NB4 (cell line): Measurements from ENCODE around the gene MAN2B2.

ENCODE experiments used
- DNase-seq: peaks from one replicate; pipeline ENCODE4 v3.0.0; 2010; ENCODE audit warnings: low read depth
- H3K4me3 ChIP-seq: one replicate; pipeline ENCODE4 v1.5.1; 2011; ENCODE audit warnings: mild to moderate bottlenecking, low read depth, low read length, moderate library complexity
- MYC ChIP-seq: IDR thresholded peaks from 2 replicates; pipeline ENCODE4 v1.6.1; 2011; ENCODE audit warnings: low read depth, low read length
- POLR2A ChIP-seq: IDR thresholded peaks from 2 replicates; pipeline ENCODE4 v1.6.1; 2011; ENCODE audit warnings: mild to moderate bottlenecking; ENCODE audit not compliant: insufficient read length; ENCODE audit errors: extremely low read depth
- TF ChIP-seq, protein P1 (sequence below): IDR thresholded peaks from one replicate; pipeline ENCODE4 v1.5.1; 2012; ENCODE audit warnings: low read depth, low read length
- TF ChIP-seq, protein P2 (sequence below): IDR thresholded peaks from 2 replicates; pipeline ENCODE4 v1.6.1; 2011; ENCODE audit warnings: low read depth, low read length

The MAN2B2 gene

GRCh38 chr4:6548201-6548881, 26.6 kb upstream of the MAN2B2 start:
- TF ChIP-seq, protein P1, sequence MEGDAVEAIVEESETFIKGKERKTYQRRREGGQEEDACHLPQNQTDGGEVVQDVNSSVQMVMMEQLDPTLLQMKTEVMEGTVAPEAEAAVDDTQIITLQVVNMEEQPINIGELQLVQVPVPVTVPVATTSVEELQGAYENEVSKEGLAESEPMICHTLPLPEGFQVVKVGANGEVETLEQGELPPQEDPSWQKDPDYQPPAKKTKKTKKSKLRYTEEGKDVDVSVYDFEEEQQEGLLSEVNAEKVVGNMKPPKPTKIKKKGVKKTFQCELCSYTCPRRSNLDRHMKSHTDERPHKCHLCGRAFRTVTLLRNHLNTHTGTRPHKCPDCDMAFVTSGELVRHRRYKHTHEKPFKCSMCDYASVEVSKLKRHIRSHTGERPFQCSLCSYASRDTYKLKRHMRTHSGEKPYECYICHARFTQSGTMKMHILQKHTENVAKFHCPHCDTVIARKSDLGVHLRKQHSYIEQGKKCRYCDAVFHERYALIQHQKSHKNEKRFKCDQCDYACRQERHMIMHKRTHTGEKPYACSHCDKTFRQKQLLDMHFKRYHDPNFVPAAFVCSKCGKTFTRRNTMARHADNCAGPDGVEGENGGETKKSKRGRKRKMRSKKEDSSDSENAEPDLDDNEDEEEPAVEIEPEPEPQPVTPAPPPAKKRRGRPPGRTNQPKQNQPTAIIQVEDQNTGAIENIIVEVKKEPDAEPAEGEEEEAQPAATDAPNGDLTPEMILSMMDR: peak; percentile 86
- TF ChIP-seq POLR2A: no peak
- TF ChIP-seq, protein P2, sequence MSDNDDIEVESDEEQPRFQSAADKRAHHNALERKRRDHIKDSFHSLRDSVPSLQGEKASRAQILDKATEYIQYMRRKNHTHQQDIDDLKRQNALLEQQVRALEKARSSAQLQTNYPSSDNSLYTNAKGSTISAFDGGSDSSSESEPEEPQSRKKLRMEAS: peak; percentile 48
- TF ChIP-seq MYC: peak; percentile 42; the same call in 1 of the 2 replicates
- peak; percentile 80 for DNase-seq

GRCh38 chr4:6548882-6549230, 26.1 kb upstream of the MAN2B2 start:
- no peak for DNase-seq
- TF ChIP-seq, protein P1: no peak
- TF ChIP-seq MYC: no peak
- TF ChIP-seq, protein P2: no peak
- TF ChIP-seq POLR2A: no peak
- H3K4me3 ChIP-seq: no peak overlapping the region

More at GRCh38 chr4:6548201-6548881, 26.6 kb upstream of the MAN2B2 start:
- H3K4me3 ChIP-seq: no peak overlapping the region

GRCh38 chr4:6549445-6549844, 25.5 kb upstream of the MAN2B2 start:
- TF ChIP-seq, protein P1: no peak
- TF ChIP-seq MYC (no peak), POLR2A (no peak)
- TF ChIP-seq, protein P2: no peak
- no peak overlapping the region for H3K4me3 ChIP-seq
- no peak for DNase-seq

- H3K4me3 ChIP-seq: no peak overlapping the region
- TF ChIP-seq POLR2A (no peak), MYC (no peak)
- TF ChIP-seq, protein P2: peak; percentile 25; the same call in 1 of the 2 replicates
- TF ChIP-seq, protein P1: no peak
- DNase-seq: no peak
Measured at GRCh38 chr4:6549890-6550620, 24.9 kb upstream of the MAN2B2 start.

DNA sequence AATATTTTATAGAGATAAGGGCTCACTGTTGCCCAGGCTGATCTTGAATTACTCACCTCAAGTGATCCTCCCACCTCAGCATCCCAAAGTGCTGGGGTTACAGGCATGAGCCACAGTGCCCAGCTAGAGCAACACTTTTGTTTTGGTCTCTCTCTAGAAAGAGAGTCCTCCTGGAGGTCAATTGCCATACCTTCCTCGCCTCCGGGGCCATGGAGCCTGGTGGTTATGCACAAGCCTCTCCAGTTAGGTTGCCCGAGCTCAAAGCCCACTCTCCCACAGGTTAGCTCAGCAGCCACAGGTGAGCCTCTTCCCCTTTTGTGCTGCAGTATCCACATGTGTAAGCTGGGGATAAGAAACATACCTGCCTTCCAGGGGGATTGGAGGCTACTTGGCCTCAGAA, 24.2 kb upstream of the MAN2B2 start:
- no peak for DNase-seq
- TF ChIP-seq MYC (no peak), POLR2A (no peak)
- TF ChIP-seq, protein P2: no peak
- TF ChIP-seq, protein P1: no peak
- no peak overlapping the region for H3K4me3 ChIP-seq
